Left ventricle myocardium inferior (tissue), 1 donor: Measurements from ENCODE around the gene NUMA1. TPM values are rescaled to one million over a fixed set of nuclear protein-coding genes. Genes with fewer than 3 reads are reported as not detected.

Experiments used
- DNase-seq: peaks from one replicate; pipeline ENCODE4 v3.0.0-alpha.2; 2020
- H3K27ac ChIP-seq: fragments of 200-600 bp; replicated peaks from 2 replicates; pipeline ENCODE4 v1.8.0; 2021
- H3K27me3 ChIP-seq: fragments of 200-600 bp; 2 replicates; pipeline ENCODE4 v1.8.0; 2021; ENCODE audit warnings: low read depth
- H3K36me3 ChIP-seq: fragments of 200-600 bp; 2 replicates; pipeline ENCODE4 v1.8.0; 2021
- H3K4me1 ChIP-seq: fragments of 200-600 bp; 2 replicates; pipeline ENCODE4 v1.8.0; 2021
- H3K4me3 ChIP-seq: fragments of 200-600 bp; 2 replicates; pipeline ENCODE4 v1.8.0; 2021; ENCODE audit warnings: mild to moderate bottlenecking, moderate library complexity
- H3K9me3 ChIP-seq: fragments of 200-600 bp; replicated peaks from 2 replicates; pipeline ENCODE4 v1.8.0; 2021
- intact Hi-C: fragments of 100-400 bp; cut with micrococcal nuclease; formaldehyde crosslinking; loops from one replicate; pipeline ENCODE4 v1.11.0; 2022
- total RNA-seq: library from RNA; stranded (reverse); fragmentation: NEBNext Ultra II Directional; extraction: Animal tissue kit (Norgen Biotek cat#: 25700); gene quantifications from one replicate; pipeline ENCODE4 v1.2.1, GENCODE V29; 2021
- TF ChIP-seq, protein P1 (sequence below): fragments of 200-600 bp; IDR thresholded peaks from 2 replicates; pipeline ENCODE4 v1.8.0; 2021; ENCODE audit warnings: antibody characterized with exemption, mild to moderate bottlenecking, borderline replicate concordance
- donor health status: DM: no; HTN: yes; CAD: no; lungs with severe emphysema.

The NUMA1 gene
- total RNA-seq, 1 donor from 2014 or later: 82.5 TPM

DNA sequence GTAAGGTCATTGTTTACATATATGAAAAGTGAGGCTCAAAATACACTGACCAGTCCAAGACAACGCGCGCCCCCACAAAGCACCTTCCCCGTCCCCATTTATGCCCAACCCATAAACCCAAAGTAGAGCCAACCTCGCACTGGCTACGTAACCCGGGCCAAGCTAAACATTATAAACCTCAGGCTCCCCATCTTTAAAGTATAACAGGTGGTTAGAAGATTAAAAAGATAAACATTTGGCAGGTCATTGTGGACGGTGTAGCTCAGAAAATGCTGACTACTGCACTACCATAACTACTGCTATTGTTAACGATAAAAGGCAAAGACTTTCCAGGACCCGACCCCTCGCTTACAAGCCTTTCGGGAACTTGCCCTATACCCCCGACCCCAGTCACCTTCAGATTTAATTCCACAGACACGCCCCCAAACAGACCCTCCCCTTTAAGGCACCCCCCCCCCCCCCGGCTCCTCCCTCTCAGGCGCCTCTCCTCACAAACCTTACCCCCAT is 470 bp downstream of the NUMA1 start:
- peaks cover 7% of the 10 kb centered on the region for H3K36me3 ChIP-seq
- intact Hi-C loops: no loop called here
- H3K27ac ChIP-seq: peak overlapping the region; percentile 87
- DNase-seq: no peak
- peaks cover 22% of the 10 kb centered on the region for H3K4me1 ChIP-seq
- no peaks in the 10 kb centered on the region for H3K27me3 ChIP-seq
- H3K9me3 ChIP-seq: no peaks in the 10 kb centered on the region
- TF ChIP-seq, protein P1, sequence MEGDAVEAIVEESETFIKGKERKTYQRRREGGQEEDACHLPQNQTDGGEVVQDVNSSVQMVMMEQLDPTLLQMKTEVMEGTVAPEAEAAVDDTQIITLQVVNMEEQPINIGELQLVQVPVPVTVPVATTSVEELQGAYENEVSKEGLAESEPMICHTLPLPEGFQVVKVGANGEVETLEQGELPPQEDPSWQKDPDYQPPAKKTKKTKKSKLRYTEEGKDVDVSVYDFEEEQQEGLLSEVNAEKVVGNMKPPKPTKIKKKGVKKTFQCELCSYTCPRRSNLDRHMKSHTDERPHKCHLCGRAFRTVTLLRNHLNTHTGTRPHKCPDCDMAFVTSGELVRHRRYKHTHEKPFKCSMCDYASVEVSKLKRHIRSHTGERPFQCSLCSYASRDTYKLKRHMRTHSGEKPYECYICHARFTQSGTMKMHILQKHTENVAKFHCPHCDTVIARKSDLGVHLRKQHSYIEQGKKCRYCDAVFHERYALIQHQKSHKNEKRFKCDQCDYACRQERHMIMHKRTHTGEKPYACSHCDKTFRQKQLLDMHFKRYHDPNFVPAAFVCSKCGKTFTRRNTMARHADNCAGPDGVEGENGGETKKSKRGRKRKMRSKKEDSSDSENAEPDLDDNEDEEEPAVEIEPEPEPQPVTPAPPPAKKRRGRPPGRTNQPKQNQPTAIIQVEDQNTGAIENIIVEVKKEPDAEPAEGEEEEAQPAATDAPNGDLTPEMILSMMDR: no peak
- H3K4me3 ChIP-seq: peak overlapping the region; percentile 79

DNA sequence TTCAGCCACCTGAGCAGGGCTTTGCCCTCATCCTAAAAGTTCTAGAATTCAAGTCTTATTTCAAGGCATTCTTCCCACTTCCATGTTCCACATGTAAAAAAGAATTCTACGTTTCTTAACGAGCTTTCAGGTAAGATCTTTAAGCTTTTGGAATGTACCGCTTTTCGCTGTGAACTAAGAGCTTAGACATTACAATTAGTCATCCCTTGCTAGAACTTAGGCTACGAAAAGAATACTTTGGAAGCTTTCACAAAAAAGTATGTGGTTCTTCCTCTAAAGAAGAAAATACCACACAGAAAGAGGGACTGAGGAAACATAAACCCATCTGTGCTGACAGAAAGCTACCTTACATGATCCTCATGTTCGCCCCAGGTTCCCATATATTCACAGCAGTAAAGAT is 1.9 kb downstream of the NUMA1 start:
- Histone ChIP-seq H3K4me3 (no peak overlapping the region), H3K9me3 (no peaks in the 10 kb centered on the region), H3K27me3 (no peaks in the 10 kb centered on the region), H3K27ac (no peak overlapping the region), H3K4me1 (peaks cover 22% of the 10 kb centered on the region), H3K36me3 (peaks cover 7% of the 10 kb centered on the region)
- TF ChIP-seq, protein P1: no peak
- intact Hi-C loops: no loop called here
- no peak for DNase-seq

DNA sequence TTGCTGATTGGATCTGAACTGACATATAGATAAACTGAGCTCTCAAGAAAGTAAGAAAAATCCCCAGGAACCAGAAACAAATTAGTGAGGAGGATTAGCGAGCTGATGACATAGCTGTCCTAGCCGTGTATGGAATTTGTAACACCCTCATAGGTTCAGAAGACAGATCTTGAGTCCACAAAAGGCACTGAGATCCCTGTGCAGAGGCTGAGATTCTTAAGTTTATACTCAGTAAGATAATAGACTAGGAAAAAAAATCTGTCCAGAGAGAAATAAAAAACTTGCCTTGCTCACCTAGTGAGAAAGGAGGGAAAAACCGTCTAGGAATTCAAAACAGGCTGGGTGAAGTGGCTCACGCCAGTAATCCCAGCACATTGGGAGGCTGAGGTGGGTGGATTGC is 4.6 kb downstream of the NUMA1 start:
- Histone ChIP-seq H3K4me1 (peaks cover 25% of the 10 kb centered on the region), H3K36me3 (peaks cover 7% of the 10 kb centered on the region), H3K9me3 (no peaks in the 10 kb centered on the region), H3K27me3 (no peaks in the 10 kb centered on the region), H3K27ac (no peak overlapping the region), H3K4me3 (no peak overlapping the region)
- no peak for DNase-seq
- intact Hi-C loops: no loop called here
- TF ChIP-seq, protein P1: no peak

DNA sequence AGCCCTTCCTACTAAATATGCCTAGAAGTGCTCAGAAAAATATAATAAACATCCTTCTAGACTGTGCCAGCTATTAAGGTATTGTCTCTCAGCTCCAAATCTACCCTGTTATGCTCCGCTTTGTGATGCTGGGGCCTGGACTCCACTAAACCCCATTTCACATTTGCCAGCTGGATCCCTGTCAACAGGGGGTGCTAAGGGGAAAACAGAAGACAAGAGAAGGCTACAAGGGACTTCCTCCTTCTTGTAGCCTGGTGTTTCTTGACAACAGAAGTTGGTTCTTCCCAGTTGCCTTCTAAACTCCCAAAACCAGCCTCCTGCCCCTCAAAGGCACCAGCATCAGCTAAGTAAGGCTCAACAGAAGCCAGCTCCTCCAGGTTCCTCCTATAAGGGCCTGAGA is 5.2 kb downstream of the NUMA1 start:
- Histone ChIP-seq H3K4me3 (no peak overlapping the region), H3K27ac (no peak overlapping the region), H3K9me3 (no peaks in the 10 kb centered on the region), H3K4me1 (peaks cover 32% of the 10 kb centered on the region), H3K27me3 (no peaks in the 10 kb centered on the region), H3K36me3 (peaks cover 7% of the 10 kb centered on the region)
- TF ChIP-seq, protein P1: no peak
- intact Hi-C loops: no loop called here
- DNase-seq: no peak

DNA sequence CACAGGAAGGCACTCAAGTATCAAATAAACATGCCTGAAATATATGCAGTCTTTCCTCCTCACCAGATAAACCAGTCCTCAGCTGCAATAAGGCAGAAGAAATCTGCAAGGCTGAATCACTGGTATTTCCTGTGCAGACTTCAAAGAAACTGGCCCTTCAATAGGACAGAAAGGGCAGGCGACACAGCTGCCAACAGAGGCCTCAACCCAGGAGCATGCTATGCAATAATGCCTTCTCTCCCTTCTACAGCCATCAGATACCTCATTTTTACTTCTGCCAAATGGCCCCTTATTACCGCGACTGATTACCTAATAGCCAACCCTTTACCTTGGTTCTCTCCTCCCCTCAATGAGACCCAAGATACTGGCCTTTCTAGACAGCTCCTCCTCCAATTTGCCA is 8.0 kb downstream of the NUMA1 start:
- peaks cover 44% of the 10 kb centered on the region for H3K4me1 ChIP-seq

More for the DNA sequence above, 8.0 kb downstream of the NUMA1 start:
- no peak overlapping the region for H3K27ac ChIP-seq
- H3K27me3 ChIP-seq: no peaks in the 10 kb centered on the region
- intact Hi-C loops: no loop called here
- no peak overlapping the region for H3K4me3 ChIP-seq
- DNase-seq: no peak
- H3K36me3 ChIP-seq: peaks cover 7% of the 10 kb centered on the region
- TF ChIP-seq, protein P1: no peak
- H3K9me3 ChIP-seq: no peaks in the 10 kb centered on the region
